HEK293 (cell line): Measurements from ENCODE around the gene SETD3.

Experiments used
- CTCF ChIA-PET: fragments of 350-600 bp; formaldehyde crosslinking; extraction: SDS; loops from one replicate; lab custom pipeline; 2021; ENCODE audit warnings: antibody characterized with exemption; lab: Yijun Ruan, JAX
- POLR2A ChIA-PET: fragments of 300-600 bp; formaldehyde crosslinking; extraction: SDS; loops from one replicate; lab custom pipeline; 2020; ENCODE audit warnings: antibody characterized with exemption, inconsistent platforms; lab: Yijun Ruan, JAX
- H3K27ac ChIP-seq: fragments of 200-500 bp; sonication (Bioruptor generic); 2 replicates; pipeline ENCODE4 v1.5.1; 2014; ENCODE audit warnings: low read depth, low read length, control low read depth, inconsistent platforms; ENCODE audit errors: extremely low read depth
- H3K36me3 ChIP-seq, 2 experiments: fragments of 200-500 bp in 1 of 2; sonication (Bioruptor generic) in 1 of 2; 1 replicate in 1 of 2; 2 replicates in 1 of 2; pipeline ENCODE4 v1.5.1; 2014 to 2017; ENCODE audit warnings: inconsistent platforms in 2 of 2, low read length in 2 of 2; ENCODE audit not compliant: control insufficient read depth in 2 of 2, insufficient read depth in 1 of 2
- H3K4me1 ChIP-seq: fragments of 200-500 bp; sonication (Bioruptor generic); 2 replicates; pipeline ENCODE4 v1.5.1; 2014; ENCODE audit warnings: mild to moderate bottlenecking, low read length, inconsistent platforms; ENCODE audit not compliant: control insufficient read depth, insufficient read depth
- H3K4me3 ChIP-seq: 2 replicates; pipeline ENCODE4 v1.5.1; 2011; ENCODE audit warnings: low read depth, mild to moderate bottlenecking, control low read depth, low read length, moderate library complexity
- H3K9me3 ChIP-seq: fragments of 200-500 bp; sonication (Bioruptor generic); 2 replicates; pipeline ENCODE4 v1.5.1; 2014; ENCODE audit warnings: low read depth, low read length, inconsistent platforms; ENCODE audit not compliant: control insufficient read depth, insufficient read depth
- OSR2 ChIP-seq: fragments of 450-650 bp; formaldehyde crosslinking; IDR thresholded peaks from 2 replicates; pipeline ENCODE4 v1.5.1; 2016; ENCODE audit warnings: missing biosample characterization, missing genetic modification characterization
- OVOL3 ChIP-seq: fragments of 450-650 bp; formaldehyde crosslinking; IDR thresholded peaks from 2 replicates; pipeline ENCODE4 v1.5.1; 2016; ENCODE audit warnings: missing biosample characterization, missing genetic modification characterization
- PATZ1 ChIP-seq: fragments of 450-650 bp; formaldehyde crosslinking; IDR thresholded peaks from 2 replicates; pipeline ENCODE4 v1.5.1; 2016; ENCODE audit warnings: missing biosample characterization, missing genetic modification characterization
- RBAK ChIP-seq: fragments of 450-650 bp; formaldehyde crosslinking; IDR thresholded peaks from 2 replicates; pipeline ENCODE4 v1.5.1; 2016; ENCODE audit warnings: missing biosample characterization, missing genetic modification characterization
- SCRT2 ChIP-seq: fragments of 450-650 bp; formaldehyde crosslinking; IDR thresholded peaks from 2 replicates; pipeline ENCODE4 v1.5.1; 2016; ENCODE audit warnings: missing biosample characterization, missing genetic modification characterization
- TCF7L2 ChIP-seq: IDR thresholded peaks from 2 replicates; pipeline ENCODE4 v1.6.1; 2011; ENCODE audit warnings: low read depth, mild to moderate bottlenecking, inconsistent platforms, low read length, moderate library complexity, borderline replicate concordance
- YY2 ChIP-seq: fragments of 450-650 bp; formaldehyde crosslinking; IDR thresholded peaks from 2 replicates; pipeline ENCODE4 v1.5.1; 2016; ENCODE audit warnings: missing biosample characterization, missing genetic modification characterization
- ZBTB7A ChIP-seq: fragments of 450-650 bp; formaldehyde crosslinking; IDR thresholded peaks from 2 replicates; pipeline ENCODE4 v1.5.1; 2016; ENCODE audit warnings: low read depth, missing biosample characterization, missing genetic modification characterization
- ZNF10 ChIP-seq: fragments of 450-650 bp; formaldehyde crosslinking; IDR thresholded peaks from 2 replicates; pipeline ENCODE4 v1.5.1; 2017; ENCODE audit warnings: missing biosample characterization, missing genetic modification characterization
- ZNF112 ChIP-seq: fragments of 450-650 bp; formaldehyde crosslinking; IDR thresholded peaks from 2 replicates; pipeline ENCODE4 v1.5.0; 2017; ENCODE audit warnings: missing biosample characterization, missing genetic modification characterization
- ZNF140 ChIP-seq: fragments of 450-650 bp; formaldehyde crosslinking; IDR thresholded peaks from 2 replicates; pipeline ENCODE4 v1.5.1; 2016; ENCODE audit warnings: missing biosample characterization, missing genetic modification characterization
- ZNF146 ChIP-seq: fragments of 450-650 bp; formaldehyde crosslinking; IDR thresholded peaks from 2 replicates; pipeline ENCODE4 v1.5.1; 2016; ENCODE audit warnings: missing biosample characterization, missing genetic modification characterization
- ZNF155 ChIP-seq: fragments of 450-650 bp; formaldehyde crosslinking; IDR thresholded peaks from 2 replicates; pipeline ENCODE4 v1.5.1; 2016; ENCODE audit warnings: missing biosample characterization, missing genetic modification characterization
- ZNF266 ChIP-seq: fragments of 450-650 bp; formaldehyde crosslinking; IDR thresholded peaks from 2 replicates; pipeline ENCODE4 v1.5.1; 2016; ENCODE audit warnings: missing biosample characterization, missing genetic modification characterization, low read depth
- ZNF354C ChIP-seq: fragments of 450-650 bp; formaldehyde crosslinking; IDR thresholded peaks from 2 replicates; pipeline ENCODE4 v1.5.1; 2016; ENCODE audit warnings: missing biosample characterization, missing genetic modification characterization, low read depth, borderline replicate concordance
- ZNF404 ChIP-seq: fragments of 450-650 bp; formaldehyde crosslinking; IDR thresholded peaks from 2 replicates; pipeline ENCODE4 v1.5.1; 2017; ENCODE audit warnings: missing biosample characterization, missing genetic modification characterization
- ZNF423 ChIP-seq: fragments of 450-650 bp; formaldehyde crosslinking; IDR thresholded peaks from 2 replicates; pipeline ENCODE4 v1.5.1; 2016; ENCODE audit warnings: missing biosample characterization, missing genetic modification characterization
- ZNF426 ChIP-seq: fragments of 450-650 bp; formaldehyde crosslinking; IDR thresholded peaks from 2 replicates; pipeline ENCODE4 v1.5.1; 2017; ENCODE audit warnings: missing biosample characterization, missing genetic modification characterization, mild to moderate bottlenecking, inconsistent platforms, moderate library complexity
- ZNF555 ChIP-seq: fragments of 450-650 bp; formaldehyde crosslinking; conservative IDR thresholded peaks from 2 replicates; pipeline ENCODE4 v1.5.1; 2017; ENCODE audit warnings: missing biosample characterization, mild to moderate bottlenecking, missing genetic modification characterization, inconsistent platforms
- ZNF560 ChIP-seq: fragments of 450-650 bp; formaldehyde crosslinking; IDR thresholded peaks from 2 replicates; pipeline ENCODE4 v1.5.1; 2017; ENCODE audit warnings: missing biosample characterization, missing genetic modification characterization, borderline replicate concordance
- ZNF561 ChIP-seq: fragments of 450-650 bp; IDR thresholded peaks from 2 replicates; pipeline ENCODE4 v1.5.1; 2018; ENCODE audit warnings: missing biosample characterization, missing genetic modification characterization, borderline replicate concordance
- ZNF624 ChIP-seq: fragments of 450-650 bp; formaldehyde crosslinking; IDR thresholded peaks from 2 replicates; pipeline ENCODE4 v1.5.1; 2017; ENCODE audit warnings: missing biosample characterization, missing genetic modification characterization
- ZNF626 ChIP-seq: fragments of 450-650 bp; sonication (Bioruptor Pico); formaldehyde crosslinking; IDR thresholded peaks from 2 replicates; pipeline ENCODE4 v1.5.1; 2018; ENCODE audit warnings: missing biosample characterization, missing genetic modification characterization, inconsistent platforms
- ZNF654 ChIP-seq: fragments of 450-650 bp; formaldehyde crosslinking; IDR thresholded peaks from 2 replicates; pipeline ENCODE4 v1.5.1; 2016; ENCODE audit warnings: low read depth, missing biosample characterization, missing genetic modification characterization
- ZNF707 ChIP-seq: fragments of 450-650 bp; formaldehyde crosslinking; IDR thresholded peaks from 2 replicates; pipeline ENCODE4 v1.5.1; 2016; ENCODE audit warnings: missing biosample characterization, missing genetic modification characterization
- ZSCAN30 ChIP-seq: fragments of 450-650 bp; IDR thresholded peaks from 2 replicates; pipeline ENCODE4 v1.5.1; 2018; ENCODE audit warnings: missing biosample characterization, mild to moderate bottlenecking, missing genetic modification characterization, moderate library complexity
- TF ChIP-seq, protein P1 (sequence below): fragments of 450-650 bp; formaldehyde crosslinking; IDR thresholded peaks from 2 replicates; pipeline ENCODE4 v1.5.1; 2017; ENCODE audit warnings: missing biosample characterization, missing genetic modification characterization
- TF ChIP-seq, protein P2 (sequence below): fragments of 450-650 bp; formaldehyde crosslinking; IDR thresholded peaks from 2 replicates; pipeline ENCODE4 v1.5.1; 2016; ENCODE audit warnings: missing biosample characterization, missing genetic modification characterization

SETD3 gene

DNA sequence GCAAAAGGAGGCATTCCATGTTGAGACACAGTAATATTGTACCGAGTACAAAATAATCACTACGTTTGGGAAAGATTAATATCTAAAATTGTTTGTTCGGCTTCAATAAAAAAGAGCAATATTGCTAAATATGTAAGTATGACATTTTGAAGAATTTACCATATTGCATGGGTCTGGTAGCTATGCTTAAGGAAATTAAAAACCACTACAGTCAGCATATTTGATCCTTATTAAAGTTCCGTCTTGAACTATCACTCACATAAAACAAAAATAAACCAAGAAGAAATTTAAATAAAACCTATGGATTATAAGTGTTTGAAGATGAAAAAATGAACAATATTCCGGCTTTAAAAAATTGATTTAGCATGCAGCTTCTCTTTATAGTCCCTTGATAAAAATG, 63.8 kb downstream of the SETD3 start (continued):
- TF ChIP-seq ZNF354C (tag by site-specific recombination): no peak
- TF ChIP-seq ZNF423: no peak
- TF ChIP-seq, protein P1, sequence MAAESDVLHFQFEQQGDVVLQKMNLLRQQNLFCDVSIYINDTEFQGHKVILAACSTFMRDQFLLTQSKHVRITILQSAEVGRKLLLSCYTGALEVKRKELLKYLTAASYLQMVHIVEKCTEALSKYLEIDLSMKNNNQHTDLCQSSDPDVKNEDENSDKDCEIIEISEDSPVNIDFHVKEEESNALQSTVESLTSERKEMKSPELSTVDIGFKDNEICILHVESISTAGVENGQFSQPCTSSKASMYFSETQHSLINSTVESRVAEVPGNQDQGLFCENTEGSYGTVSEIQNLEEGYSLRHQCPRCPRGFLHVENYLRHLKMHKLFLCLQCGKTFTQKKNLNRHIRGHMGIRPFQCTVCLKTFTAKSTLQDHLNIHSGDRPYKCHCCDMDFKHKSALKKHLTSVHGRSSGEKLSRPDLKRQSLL: no peak
- no peak for TF ChIP-seq ZNF404 (tag by site-specific recombination)
- TF ChIP-seq TCF7L2: no peak
- no peak for TF ChIP-seq ZNF626 (tag by site-specific recombination)
- TF ChIP-seq ZNF10 (tag by site-specific recombination): no peak
- no peak for TF ChIP-seq OVOL3
- no peak for TF ChIP-seq ZNF624 (tag by site-specific recombination)

GRCh38 chr14:99415496-99416281, 65.0 kb downstream of the SETD3 start:
- Histone ChIP-seq H3K9me3 (no peaks in the 10 kb centered on the region), H3K27ac (no peak overlapping the region), H3K4me1 (peaks cover 2% of the 10 kb centered on the region; the same call in 1 of the 2 replicates), H3K36me3 (peaks cover 0 to 8% of the 10 kb centered on the region in 2 experiments; a peak in 1 of 3 replicates), H3K4me3 (no peak overlapping the region)
- ChIA-PET CTCF (interaction anchor here (0.7 to 8.1 kb wide), 40 partner anchors 8 to 1525 kb away, joined by 3 to 175 read pairs (median 4); no protein-coding TSS in a partner anchor), POLR2A (no interaction called here)
- TF ChIP-seq ZNF654 (tag by site-specific recombination): peak; percentile 98
- no peak for TF ChIP-seq OSR2 (tag by site-specific recombination)
- TF ChIP-seq RBAK (tag by site-specific recombination): no peak
- no peak for TF ChIP-seq ZNF10 (tag by site-specific recombination)
- no peak for TF ChIP-seq PATZ1 (tag by site-specific recombination)
- TF ChIP-seq YY2 (tag by site-specific recombination): no peak
- no peak for TF ChIP-seq ZNF140
- TF ChIP-seq SCRT2 (tag by site-specific recombination): no peak
- no peak for TF ChIP-seq ZNF707 (tag by site-specific recombination)
- no peak for TF ChIP-seq ZNF266 (tag by site-specific recombination)
- no peak for TF ChIP-seq ZNF555
- TF ChIP-seq, protein P2, sequence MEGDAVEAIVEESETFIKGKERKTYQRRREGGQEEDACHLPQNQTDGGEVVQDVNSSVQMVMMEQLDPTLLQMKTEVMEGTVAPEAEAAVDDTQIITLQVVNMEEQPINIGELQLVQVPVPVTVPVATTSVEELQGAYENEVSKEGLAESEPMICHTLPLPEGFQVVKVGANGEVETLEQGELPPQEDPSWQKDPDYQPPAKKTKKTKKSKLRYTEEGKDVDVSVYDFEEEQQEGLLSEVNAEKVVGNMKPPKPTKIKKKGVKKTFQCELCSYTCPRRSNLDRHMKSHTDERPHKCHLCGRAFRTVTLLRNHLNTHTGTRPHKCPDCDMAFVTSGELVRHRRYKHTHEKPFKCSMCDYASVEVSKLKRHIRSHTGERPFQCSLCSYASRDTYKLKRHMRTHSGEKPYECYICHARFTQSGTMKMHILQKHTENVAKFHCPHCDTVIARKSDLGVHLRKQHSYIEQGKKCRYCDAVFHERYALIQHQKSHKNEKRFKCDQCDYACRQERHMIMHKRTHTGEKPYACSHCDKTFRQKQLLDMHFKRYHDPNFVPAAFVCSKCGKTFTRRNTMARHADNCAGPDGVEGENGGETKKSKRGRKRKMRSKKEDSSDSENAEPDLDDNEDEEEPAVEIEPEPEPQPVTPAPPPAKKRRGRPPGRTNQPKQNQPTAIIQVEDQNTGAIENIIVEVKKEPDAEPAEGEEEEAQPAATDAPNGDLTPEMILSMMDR: peak; percentile 52
- TF ChIP-seq, protein P1: no peak
- TF ChIP-seq ZNF112 (tag by site-specific recombination): no peak
- TF ChIP-seq ZSCAN30: 0 out of 2 replicates have a peak, but pooled peaks have one; percentile 23
- TF ChIP-seq ZNF146: no peak
- TF ChIP-seq ZNF426 (tag by site-specific recombination): no peak
- no peak for TF ChIP-seq TCF7L2
- TF ChIP-seq ZNF155: no peak
- 0 out of 2 replicates have a peak, but pooled peaks have one; percentile 27 for TF ChIP-seq ZNF561 (tag by site-specific recombination)
- no peak for TF ChIP-seq ZNF560
- TF ChIP-seq ZBTB7A (tag by site-specific recombination): no peak
